Natural killer cell (primary cell): ENCODE results near the gene GAN. TPM values are rescaled to one million over a fixed set of nuclear protein-coding genes. Genes with fewer than 3 reads are reported as not detected.

Source experiments
- ATAC-seq, 3 donors: fragments of 150-1000 bp in 2 of 3; fragments of 200-7000 bp in 1 of 3; cut with Tn5 transposase; 1 replicate in 1 of 3; 2 replicates in 2 of 3; pipeline ENCODE4 v1.10.0; 2021; ENCODE audit warnings: mild to moderate bottlenecking in 2 of 3, moderate library complexity in 2 of 3
- DNase-seq, 2 donors: peaks; one replicate each; pipeline versions ENCODE4 v3.0.0 to v3.0.0-alpha.2; 2013 to 2021; ENCODE audit warnings: mixed read lengths in 1 of 2
- H3K27ac ChIP-seq: one replicate; pipeline ENCODE4 v1.5.1; 2013; ENCODE audit warnings: mild to moderate bottlenecking, low read length
- H3K27me3 ChIP-seq: one replicate; pipeline ENCODE4 v1.6.1; 2013; ENCODE audit warnings: low read length; ENCODE audit not compliant: control insufficient read depth, insufficient read depth
- H3K36me3 ChIP-seq: one replicate; pipeline ENCODE4 v1.6.1; 2013; ENCODE audit warnings: low read length; ENCODE audit not compliant: control insufficient read depth, insufficient read depth
- H3K4me1 ChIP-seq: one replicate; pipeline ENCODE4 v1.6.1; 2013; ENCODE audit warnings: low read length; ENCODE audit not compliant: control insufficient read depth, insufficient read depth
- H3K4me3 ChIP-seq: one replicate; pipeline ENCODE4 v1.5.1; 2013; ENCODE audit warnings: low read length
- H3K9me3 ChIP-seq: one replicate; pipeline ENCODE4 v1.6.1; 2013; ENCODE audit warnings: low read length; ENCODE audit not compliant: control insufficient read depth, insufficient read depth
- H3K27ac Mint-ChIP-seq, 2 donors: one replicate each; pipeline ENCODE4 v1.8.0; 2022; ENCODE audit warnings: mild to moderate bottlenecking in 2 of 2, mixed read lengths in 2 of 2, moderate library complexity in 1 of 2
- H3K27me3 Mint-ChIP-seq, 2 donors: one replicate each; pipeline ENCODE4 v1.8.0; 2022; ENCODE audit warnings: low read depth in 2 of 2, mixed read lengths in 2 of 2
- H3K36me3 Mint-ChIP-seq: one replicate; pipeline ENCODE4 v1.8.0; 2022; ENCODE audit warnings: mixed read lengths
- H3K4me1 Mint-ChIP-seq, 2 donors: one replicate each; pipeline ENCODE4 v1.8.0; 2022; ENCODE audit warnings: mixed read lengths in 2 of 2
- H3K4me3 Mint-ChIP-seq: one replicate; pipeline ENCODE4 v1.8.0; 2022; ENCODE audit warnings: mild to moderate bottlenecking, moderate library complexity, mixed read lengths
- H3K9me3 Mint-ChIP-seq, 2 donors: one replicate each; pipeline ENCODE4 v1.8.0; 2022; ENCODE audit warnings: mixed read lengths in 2 of 2
- CTCF ChIP-seq: fragments of 200-600 bp; IDR thresholded peaks from one replicate; pipeline ENCODE4 v1.8.0; 2022; ENCODE audit warnings: antibody characterized with exemption
- WGBS: methylation state at CpG from one replicate; pipeline ENCODE4 v1.1.7; 2013; ENCODE audit warnings: missing lambda C conversion rate; ENCODE audit not compliant: insufficient coverage; 5-methylcytosine and 5-hydroxymethylcytosine counted together
- intact Hi-C: fragments of 100-400 bp; cut with micrococcal nuclease; formaldehyde crosslinking; loops from one replicate; pipeline ENCODE4 v1.14.2; 2022
- total RNA-seq, 4 donors: library from RNA; stranded (reverse); fragments of 120-200 nt in 1 of 4; gene quantifications; one replicate each; pipeline versions ENCODE4 v1.2.3 to v1.2.4, GENCODE V29; 2013 to 2022

GAN gene
- total RNA-seq, 3 donors from 2014 or later (not counting 1 experiment from before 2014, with no cell fraction given), result 5.9 to 9.9 (median 7.3) TPM

GRCh38 chr16:81349608-81350305 lies 35.0 kb downstream of the GAN start:
- TF ChIP-seq CTCF, result no peak
- DNase-seq (no peak), ATAC-seq (no peak)
- peaks cover 21% of the 10 kb centered on the region for H3K36me3 Mint-ChIP-seq
- Histone ChIP-seq H3K4me1 (no peaks in the 10 kb centered on the region), H3K9me3 (peaks cover 6% of the 10 kb centered on the region), H3K27ac (no peak overlapping the region), H3K36me3 (peaks cover 4% of the 10 kb centered on the region), H3K4me3 (no peak overlapping the region), H3K27me3 (no peaks in the 10 kb centered on the region)
- WGBS, result 84% methylated on average over 3 of the region's 4 CpGs
- H3K9me3 Mint-ChIP-seq, result peaks cover 4 to 12% of the 10 kb centered on the region in 2 donors
- H3K27ac Mint-ChIP-seq, result no peak overlapping the region
- H3K27me3 Mint-ChIP-seq, result no peaks in the 10 kb centered on the region
- H3K4me1 Mint-ChIP-seq, result peaks cover 0 to 8% of the 10 kb centered on the region in 2 donors
- H3K4me3 Mint-ChIP-seq, result no peak overlapping the region
- intact Hi-C loops, result no loop called here

- H3K9me3 Mint-ChIP-seq, result peaks cover 4 to 12% of the 10 kb centered on the region in 2 donors
Observed at GRCh38 chr16:81350306-81350615, 35.5 kb downstream of the GAN start.

GRCh38 chr16:81353895-81354294 lies 39.1 kb downstream of the GAN start:
- no peak for DNase-seq
- Histone ChIP-seq H3K9me3 (no peaks in the 10 kb centered on the region), H3K36me3 (peaks cover 6% of the 10 kb centered on the region), H3K27me3 (no peaks in the 10 kb centered on the region), H3K27ac (no peak overlapping the region), H3K4me3 (no peak overlapping the region), H3K4me1 (no peaks in the 10 kb centered on the region)
- Mint-ChIP-seq H3K4me1 (no peaks in the 10 kb centered on the region), H3K36me3 (no peaks in the 10 kb centered on the region), H3K27ac (no peak overlapping the region), H3K4me3 (no peak overlapping the region), H3K9me3 (peaks cover 0 to 2% of the 10 kb centered on the region in 2 donors), H3K27me3 (no peaks in the 10 kb centered on the region)
- TF ChIP-seq CTCF, result no peak
- 100% methylated on average over 2 of the region's 3 CpGs for WGBS
- intact Hi-C loops, result no loop called here
- no peak for ATAC-seq

More at GRCh38 chr16:81350306-81350615, 35.5 kb downstream of the GAN start:
- peaks cover 4% of the 10 kb centered on the region for H3K36me3 ChIP-seq
- WGBS, result 95% methylated on average over 2 of the region's 4 CpGs
- no peaks in the 10 kb centered on the region for H3K4me1 ChIP-seq
- no peaks in the 10 kb centered on the region for H3K27me3 ChIP-seq
- DNase-seq (no peak), ATAC-seq (no peak)
- Mint-ChIP-seq H3K36me3 (peaks cover 21% of the 10 kb centered on the region), H3K4me1 (peaks cover 0 to 8% of the 10 kb centered on the region in 2 donors), H3K4me3 (no peak overlapping the region), H3K27ac (no peak overlapping the region), H3K27me3 (no peaks in the 10 kb centered on the region)
- intact Hi-C loops, result no loop called here
- no peak overlapping the region for H3K4me3 ChIP-seq
- peaks cover 6% of the 10 kb centered on the region for H3K9me3 ChIP-seq
- no peak for TF ChIP-seq CTCF
- H3K27ac ChIP-seq, result no peak overlapping the region
